HL-60 (cell line): ENCODE measurements around the gene TRIM62.
A peak's percentile ranks its signal among the peaks of the same experiment; 100 is the strongest.
"Not testable (repeated sequence)": the region's sequence is repeated elsewhere in the genome, so short reads cannot be mapped to it uniquely, and the experiment has no call there.

Experiments used
- DNase-seq, 2 experiments: peaks; one replicate each; pipeline ENCODE4 v3.0.0-alpha.2; 2010 to 2020; ENCODE audit warnings: low read depth in 1 of 2, low spot score in 1 of 2
- H3K27ac ChIP-seq: fragments of 250-450 bp; sonication (Bioruptor Pico); replicated peaks from 2 replicates; pipeline ENCODE4 v1.5.1; 2020; ENCODE audit warnings: mild to moderate bottlenecking, moderate library complexity
- H3K27me3 ChIP-seq: fragments of 250-450 bp; sonication (Bioruptor Pico); 2 replicates; pipeline ENCODE4 v1.5.1; 2021; ENCODE audit warnings: mild to moderate bottlenecking, moderate library complexity; ENCODE audit not compliant: insufficient read depth, poor library complexity, severe bottlenecking
- H3K4me3 ChIP-seq: replicated peaks from 2 replicates; pipeline ENCODE4 v1.5.1; 2011; ENCODE audit warnings: mild to moderate bottlenecking, control low read depth, low read length; ENCODE audit not compliant: insufficient read depth
- GABPA ChIP-seq: IDR thresholded peaks from 2 replicates; pipeline ENCODE4 v1.6.1; 2012; ENCODE audit warnings: low read depth
- POLR2AphosphoS5 ChIP-seq: IDR thresholded peaks from 2 replicates; pipeline ENCODE4 v1.6.1; 2012; ENCODE audit warnings: low read depth
- SPI1 ChIP-seq: IDR thresholded peaks from 2 replicates; pipeline ENCODE4 v1.6.1; 2012; ENCODE audit warnings: low read depth, mild to moderate bottlenecking, borderline replicate concordance
- TF ChIP-seq, protein P1 (sequence below): IDR thresholded peaks from one replicate; pipeline ENCODE4 v1.5.1; 2011; ENCODE audit warnings: low read length, control low read depth, inconsistent platforms; ENCODE audit not compliant: insufficient read depth
- TF ChIP-seq, protein P2 (sequence below): IDR thresholded peaks from 2 replicates; pipeline ENCODE4 v1.6.1; 2012; ENCODE audit warnings: low read depth; ENCODE audit not compliant: insufficient replicate concordance

TRIM62 gene

DNA sequence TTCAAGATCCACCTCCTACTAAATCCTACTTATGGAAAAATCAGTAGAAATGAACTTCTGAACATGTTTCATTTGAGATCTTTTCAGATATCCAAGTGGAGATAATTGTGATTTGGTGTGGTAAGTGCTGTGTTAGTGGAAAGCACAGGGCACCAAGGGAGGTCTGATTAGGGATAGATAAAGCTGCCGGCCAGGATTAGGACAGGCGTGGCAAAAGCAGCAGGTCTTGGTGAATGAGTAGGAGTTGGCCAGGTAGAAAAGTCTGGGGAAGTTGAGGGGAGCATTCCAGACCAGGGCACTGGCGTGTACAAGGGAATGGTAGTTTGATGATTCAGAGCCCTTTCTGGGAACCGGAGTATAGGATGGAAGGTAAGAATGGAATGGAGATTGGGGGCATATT lies 53.1 kb downstream of the TRIM62 start:
- H3K4me3 ChIP-seq = no peak overlapping the region

DNA sequence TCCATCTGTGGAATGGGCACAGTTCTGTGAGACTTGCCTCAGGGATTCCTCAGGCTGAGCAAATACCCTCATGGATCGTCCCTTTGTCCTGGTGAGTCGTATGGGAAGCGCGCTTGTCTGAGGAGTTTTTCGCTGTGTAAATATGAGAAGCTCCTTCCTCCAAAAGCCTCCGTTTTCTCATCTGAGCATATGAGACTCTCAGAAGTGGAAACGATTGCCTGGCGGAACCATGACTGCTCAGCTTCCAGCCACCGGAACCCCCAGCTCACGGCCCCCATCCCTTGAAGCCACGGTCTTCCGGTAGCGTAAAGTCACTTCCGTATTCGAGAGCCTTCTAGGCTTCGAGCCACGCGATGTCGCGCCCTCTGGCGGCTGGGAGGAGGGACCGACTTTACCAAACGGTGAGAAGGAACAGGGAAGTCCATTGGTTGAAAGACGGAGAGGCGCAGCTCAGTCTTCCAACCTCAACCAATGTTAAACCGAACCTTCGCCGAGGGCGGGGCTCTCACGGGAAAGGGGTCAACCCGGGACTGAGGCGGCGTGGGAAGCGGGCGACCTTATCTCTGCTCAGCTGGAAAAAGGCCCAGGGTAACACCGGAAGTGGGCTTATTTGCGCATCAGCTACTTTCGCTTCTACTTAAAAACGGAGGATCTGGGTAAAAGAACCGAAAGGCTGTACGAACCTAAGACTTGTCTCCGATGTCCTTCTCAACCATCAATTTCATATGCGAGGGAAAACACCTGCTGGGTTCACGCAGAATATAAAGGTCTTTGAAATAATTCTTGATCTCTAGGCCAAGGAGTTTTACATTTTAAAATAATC lies 54.6 kb downstream of the TRIM62 start:
- TF ChIP-seq, protein P1, sequence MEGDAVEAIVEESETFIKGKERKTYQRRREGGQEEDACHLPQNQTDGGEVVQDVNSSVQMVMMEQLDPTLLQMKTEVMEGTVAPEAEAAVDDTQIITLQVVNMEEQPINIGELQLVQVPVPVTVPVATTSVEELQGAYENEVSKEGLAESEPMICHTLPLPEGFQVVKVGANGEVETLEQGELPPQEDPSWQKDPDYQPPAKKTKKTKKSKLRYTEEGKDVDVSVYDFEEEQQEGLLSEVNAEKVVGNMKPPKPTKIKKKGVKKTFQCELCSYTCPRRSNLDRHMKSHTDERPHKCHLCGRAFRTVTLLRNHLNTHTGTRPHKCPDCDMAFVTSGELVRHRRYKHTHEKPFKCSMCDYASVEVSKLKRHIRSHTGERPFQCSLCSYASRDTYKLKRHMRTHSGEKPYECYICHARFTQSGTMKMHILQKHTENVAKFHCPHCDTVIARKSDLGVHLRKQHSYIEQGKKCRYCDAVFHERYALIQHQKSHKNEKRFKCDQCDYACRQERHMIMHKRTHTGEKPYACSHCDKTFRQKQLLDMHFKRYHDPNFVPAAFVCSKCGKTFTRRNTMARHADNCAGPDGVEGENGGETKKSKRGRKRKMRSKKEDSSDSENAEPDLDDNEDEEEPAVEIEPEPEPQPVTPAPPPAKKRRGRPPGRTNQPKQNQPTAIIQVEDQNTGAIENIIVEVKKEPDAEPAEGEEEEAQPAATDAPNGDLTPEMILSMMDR = peak; percentile 96
- TF ChIP-seq GABPA (peak; percentile 96), SPI1 (peak; percentile 94), POLR2AphosphoS5 (peak; percentile 92)
- TF ChIP-seq, protein P2, sequence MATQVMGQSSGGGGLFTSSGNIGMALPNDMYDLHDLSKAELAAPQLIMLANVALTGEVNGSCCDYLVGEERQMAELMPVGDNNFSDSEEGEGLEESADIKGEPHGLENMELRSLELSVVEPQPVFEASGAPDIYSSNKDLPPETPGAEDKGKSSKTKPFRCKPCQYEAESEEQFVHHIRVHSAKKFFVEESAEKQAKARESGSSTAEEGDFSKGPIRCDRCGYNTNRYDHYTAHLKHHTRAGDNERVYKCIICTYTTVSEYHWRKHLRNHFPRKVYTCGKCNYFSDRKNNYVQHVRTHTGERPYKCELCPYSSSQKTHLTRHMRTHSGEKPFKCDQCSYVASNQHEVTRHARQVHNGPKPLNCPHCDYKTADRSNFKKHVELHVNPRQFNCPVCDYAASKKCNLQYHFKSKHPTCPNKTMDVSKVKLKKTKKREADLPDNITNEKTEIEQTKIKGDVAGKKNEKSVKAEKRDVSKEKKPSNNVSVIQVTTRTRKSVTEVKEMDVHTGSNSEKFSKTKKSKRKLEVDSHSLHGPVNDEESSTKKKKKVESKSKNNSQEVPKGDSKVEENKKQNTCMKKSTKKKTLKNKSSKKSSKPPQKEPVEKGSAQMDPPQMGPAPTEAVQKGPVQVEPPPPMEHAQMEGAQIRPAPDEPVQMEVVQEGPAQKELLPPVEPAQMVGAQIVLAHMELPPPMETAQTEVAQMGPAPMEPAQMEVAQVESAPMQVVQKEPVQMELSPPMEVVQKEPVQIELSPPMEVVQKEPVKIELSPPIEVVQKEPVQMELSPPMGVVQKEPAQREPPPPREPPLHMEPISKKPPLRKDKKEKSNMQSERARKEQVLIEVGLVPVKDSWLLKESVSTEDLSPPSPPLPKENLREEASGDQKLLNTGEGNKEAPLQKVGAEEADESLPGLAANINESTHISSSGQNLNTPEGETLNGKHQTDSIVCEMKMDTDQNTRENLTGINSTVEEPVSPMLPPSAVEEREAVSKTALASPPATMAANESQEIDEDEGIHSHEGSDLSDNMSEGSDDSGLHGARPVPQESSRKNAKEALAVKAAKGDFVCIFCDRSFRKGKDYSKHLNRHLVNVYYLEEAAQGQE = peak; percentile 74
- no peaks in the 10 kb centered on the region for H3K27me3 ChIP-seq
- H3K4me3 ChIP-seq = peak overlapping the region; percentile 80
- DNase-seq = peak; percentile 99 to 100
- peak overlapping the region; percentile 85 for H3K27ac ChIP-seq

More for the DNA sequence above, 53.1 kb downstream of the TRIM62 start:
- H3K27ac ChIP-seq = no peak overlapping the region
- no peaks in the 10 kb centered on the region for H3K27me3 ChIP-seq
- no peak for DNase-seq
- TF ChIP-seq GABPA (no peak), SPI1 (no peak), POLR2AphosphoS5 (no peak)
- TF ChIP-seq, protein P1 = no peak
- TF ChIP-seq, protein P2 = no peak

DNA sequence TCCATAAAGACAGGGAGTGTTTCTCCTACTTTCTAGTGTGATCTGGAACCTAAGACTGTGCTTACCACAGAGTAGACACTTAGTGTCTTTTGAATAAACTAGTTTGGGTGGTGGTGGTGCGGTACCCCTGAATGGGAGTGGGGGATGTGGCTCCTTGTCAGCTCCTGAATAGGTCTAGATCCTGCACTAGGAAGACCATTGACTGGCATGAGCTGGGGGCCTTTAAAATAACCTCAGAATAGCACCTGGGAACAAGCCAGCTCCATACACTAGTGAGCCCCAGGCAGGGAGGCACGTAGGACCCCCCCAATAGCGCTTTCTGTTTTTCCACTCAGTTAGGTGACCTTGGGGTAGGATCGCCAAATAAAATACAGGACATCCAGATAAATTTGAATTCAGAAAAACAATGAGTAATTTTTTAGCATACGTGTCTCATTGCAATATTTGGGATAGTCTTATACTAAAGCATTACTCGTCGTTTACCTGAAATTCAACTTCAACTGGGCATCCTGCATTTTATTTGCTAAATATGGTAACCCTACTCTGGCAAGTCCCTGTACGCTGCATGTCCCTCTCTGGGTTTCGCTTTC lies 55.3 kb downstream of the TRIM62 start:
- TF ChIP-seq, protein P1 = no peak
- TF ChIP-seq SPI1 = no peak
- no peak for TF ChIP-seq GABPA
- no peak for TF ChIP-seq POLR2AphosphoS5
- TF ChIP-seq, protein P2 = no peak
- DNase-seq = no peak
- Histone ChIP-seq H3K4me3 (peak overlapping the region; percentile 80), H3K27ac (peak overlapping the region; percentile 85), H3K27me3 (no peaks in the 10 kb centered on the region)

DNA sequence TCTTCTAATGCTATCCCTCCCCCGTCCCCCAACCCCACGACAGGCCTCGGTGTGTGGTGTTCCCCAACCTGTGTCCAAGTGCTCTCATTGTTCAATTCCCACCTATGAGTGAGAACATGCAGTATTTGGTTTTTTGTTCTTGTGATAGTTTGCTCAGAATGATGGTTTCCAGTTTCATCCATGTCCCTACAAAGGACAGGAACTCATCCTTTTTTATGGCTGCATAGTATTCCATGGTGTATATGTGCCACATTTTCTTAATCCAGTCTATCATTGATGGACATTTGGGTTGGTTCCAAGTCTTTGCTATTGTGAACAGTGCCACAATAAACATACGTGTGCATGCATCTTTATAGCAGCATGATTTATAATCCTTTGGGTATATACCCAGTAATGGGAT lies 57.2 kb downstream of the TRIM62 start:
- H3K27ac ChIP-seq, DNase-seq, H3K27me3 ChIP-seq, H3K4me3 ChIP-seq: not testable (repeated sequence)
